Measurements from ENCODE around the gene SNX3.
A peak's percentile ranks its signal among the peaks of the same experiment; 100 is the strongest.
"Not testable (repeated sequence)": the region's sequence is repeated elsewhere in the genome, so short reads cannot be mapped to it uniquely, and the experiment has no call there.

Gene SNX3

DNA sequence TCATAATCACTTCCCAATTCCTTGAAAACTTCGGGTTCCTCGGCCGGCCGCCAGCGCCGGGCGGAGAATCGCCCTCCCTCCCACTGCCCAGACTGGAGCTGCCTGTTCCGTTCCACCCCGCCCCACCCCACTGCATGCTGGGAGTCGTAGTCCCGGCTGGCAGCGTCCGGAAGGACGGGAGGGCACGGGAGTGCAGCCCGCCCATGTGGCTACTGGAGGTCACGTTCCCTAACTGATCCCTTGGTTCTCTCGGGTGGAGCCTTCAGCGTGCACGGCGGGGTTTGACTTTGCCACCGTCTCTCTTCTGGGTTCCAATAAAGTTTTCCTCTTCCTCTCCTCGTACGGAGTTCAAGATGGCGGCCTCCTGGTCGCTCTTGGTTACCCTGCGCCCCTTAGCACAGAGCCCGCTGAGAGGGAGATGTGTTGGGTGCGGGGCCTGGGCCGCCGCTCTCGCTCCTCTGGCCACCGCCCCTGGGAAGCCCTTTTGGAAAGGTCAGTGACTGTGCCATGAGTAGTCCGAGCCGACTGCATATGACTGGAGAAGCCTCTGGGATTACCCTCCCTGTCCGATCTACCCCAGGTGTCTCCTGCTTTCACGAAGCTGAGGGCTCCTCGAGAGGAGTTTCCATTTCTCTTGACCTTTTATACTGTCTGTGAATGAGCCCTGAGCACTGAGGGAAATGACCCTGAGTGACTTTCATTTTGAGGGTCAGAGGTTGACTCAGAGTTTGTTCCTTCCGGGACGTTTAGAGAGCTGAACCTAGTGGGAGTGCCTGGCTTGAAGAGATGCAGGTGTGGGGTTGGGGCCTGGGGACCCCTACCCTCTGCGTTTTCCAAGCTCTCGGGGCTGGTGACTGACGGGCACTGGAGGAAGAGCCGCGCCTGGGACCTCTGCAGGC lies 34.1 kb upstream of the SNX3 start, which contains the start of gene AFG1L:
Gene AFG1L (plus strand): TSS at position 328 of the 899 bp plus-strand sequence. CDS start 26 bp downstream, at position 354.
- in situ Hi-C loops (cut with HindIII; ENCODE audit: low sequenced_read_pairs) = no loop called here
- H3K4me3 ChIP-seq (ENCODE audit: low read depth, low read length) = peak within 1 kb of the TSS; percentile 87
- peak; percentile 89 for DNase-seq (ENCODE audit: low read depth, low spot score)
- TF ChIP-seq CTCF (IDR thresholded peaks at IDR 0.05; ENCODE audit: low read depth, low read length) = no peak

GRCh38 chr6:108294297-108294726 lies 33.5 kb upstream of the SNX3 start:
- DNase-seq (ENCODE audit: low read depth, low spot score) = no peak
- peak overlapping the region; percentile 87 for H3K4me3 ChIP-seq (ENCODE audit: low read depth, low read length)
- no peak for TF ChIP-seq CTCF (IDR thresholded peaks at IDR 0.05; ENCODE audit: low read depth, low read length)
- in situ Hi-C loops (cut with HindIII; ENCODE audit: low sequenced_read_pairs) = no loop called here

DNA sequence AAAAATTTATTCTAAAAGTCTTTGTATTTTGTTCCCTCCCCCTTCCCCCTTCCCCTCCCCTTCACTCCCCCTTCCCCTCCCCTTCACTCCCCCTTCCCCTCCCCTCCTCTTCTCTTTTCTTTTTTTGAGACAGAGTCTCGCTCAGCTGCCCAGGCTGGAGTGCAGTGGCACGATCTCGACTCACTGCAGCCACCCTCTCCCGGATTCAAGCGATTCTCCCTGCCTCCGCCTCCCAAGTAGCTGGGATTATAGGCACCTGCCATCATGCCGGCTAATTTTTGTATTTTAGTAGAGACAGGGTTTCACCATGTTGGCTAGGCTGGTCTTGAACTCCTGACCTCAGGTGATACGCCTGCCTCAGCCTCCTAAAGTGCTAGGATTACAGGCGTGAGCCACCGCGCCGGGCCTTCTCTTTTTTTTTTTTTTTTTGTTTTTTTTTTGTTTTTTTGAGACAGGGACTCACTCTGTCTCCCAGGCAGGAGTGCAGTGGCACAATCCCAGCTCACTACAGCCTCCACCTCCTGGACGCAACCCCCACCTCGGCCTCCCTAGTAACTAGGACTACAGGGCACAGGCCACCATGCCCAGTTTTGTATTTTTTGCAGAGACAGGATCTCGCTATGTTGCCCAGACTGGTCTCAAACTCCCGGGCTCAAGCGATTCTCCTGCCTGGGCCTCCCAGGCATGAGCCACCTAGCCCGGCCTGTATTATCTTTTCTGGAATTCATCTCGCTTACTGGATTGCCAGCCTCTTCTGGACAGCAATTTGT lies 32.9 kb upstream of the SNX3 start:
- no peak for DNase-seq (ENCODE audit: low read depth, low spot score)
- in situ Hi-C loops (cut with HindIII; ENCODE audit: low sequenced_read_pairs) = no loop called here
- TF ChIP-seq CTCF (IDR thresholded peaks at IDR 0.05; ENCODE audit: low read depth, low read length) = no peak
- peak overlapping the region; percentile 87 for H3K4me3 ChIP-seq (ENCODE audit: low read depth, low read length)

- DNase-seq (ENCODE audit: low read depth, low spot score); H3K4me3 ChIP-seq (ENCODE audit: low read depth, low read length); in situ Hi-C loops (cut with HindIII; ENCODE audit: low sequenced_read_pairs): not testable (repeated sequence)
These were observed 31.7 kb upstream of the SNX3 start for GRCh38 chr6:108292561-108292960.

GRCh38 chr6:108291091-108291490 lies 30.3 kb upstream of the SNX3 start:
- no peak overlapping the region for H3K4me3 ChIP-seq (ENCODE audit: low read depth, low read length)
- DNase-seq (ENCODE audit: low read depth, low spot score) = no peak
- no peak for TF ChIP-seq CTCF (IDR thresholded peaks at IDR 0.05; ENCODE audit: low read depth, low read length)
- in situ Hi-C loops (cut with HindIII; ENCODE audit: low sequenced_read_pairs) = no loop called here

DNA sequence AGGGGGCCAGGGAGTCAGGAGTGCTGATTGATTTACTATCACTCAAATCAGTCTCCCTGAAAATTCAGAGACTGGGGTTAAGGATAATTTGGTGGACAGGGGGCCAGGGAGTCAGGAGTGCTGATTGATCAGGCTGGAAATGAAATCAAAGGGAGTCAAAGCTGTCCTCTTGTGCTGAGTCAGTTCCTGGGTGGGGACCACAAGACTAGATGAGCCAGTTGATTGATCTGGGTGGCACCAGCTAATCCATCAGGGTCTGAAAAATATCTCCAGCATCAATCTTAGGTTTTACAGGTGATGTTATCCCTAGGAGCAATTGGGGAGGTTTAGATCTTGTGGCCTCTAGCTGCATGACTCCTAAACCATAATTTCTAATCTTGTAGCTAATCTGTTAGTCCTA lies 27.9 kb upstream of the SNX3 start:
- in situ Hi-C loops (cut with HindIII; ENCODE audit: low sequenced_read_pairs) = no loop called here
- DNase-seq (ENCODE audit: low read depth, low spot score) = no peak
- H3K4me3 ChIP-seq (ENCODE audit: low read depth, low read length) = no peak overlapping the region
- no peak for TF ChIP-seq CTCF (IDR thresholded peaks at IDR 0.05; ENCODE audit: low read depth, low read length)

DNA sequence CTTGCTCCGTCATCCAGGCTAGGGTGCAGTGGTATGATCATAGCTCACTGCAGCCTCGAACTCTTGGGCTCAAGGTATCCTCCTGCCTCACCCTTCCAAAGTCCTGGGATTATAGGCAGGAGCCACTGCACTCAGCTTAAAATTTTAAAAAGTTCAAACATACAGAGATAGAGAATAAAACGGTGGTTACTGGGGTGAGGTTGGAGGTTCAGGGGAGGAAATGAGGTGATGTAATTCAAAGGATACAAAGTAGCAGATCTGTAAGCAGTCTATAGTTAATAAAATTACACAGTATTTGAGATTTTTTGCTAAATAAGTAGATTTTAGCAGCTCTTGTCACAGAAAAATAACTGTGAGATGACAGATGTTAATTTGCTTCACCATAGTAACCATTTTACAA lies 26.5 kb upstream of the SNX3 start:
- DNase-seq (ENCODE audit: low read depth, low spot score) = no peak
- TF ChIP-seq CTCF (IDR thresholded peaks at IDR 0.05; ENCODE audit: low read depth, low read length) = no peak
- no peak overlapping the region for H3K4me3 ChIP-seq (ENCODE audit: low read depth, low read length)
- in situ Hi-C loops (cut with HindIII; ENCODE audit: low sequenced_read_pairs) = no loop called here
